GM18907 (cell line): ENCODE data around the gene RIPOR3.
"Not testable (repeated sequence)": the region's sequence is repeated elsewhere in the genome, so short reads cannot be mapped to it uniquely, and the experiment has no call there.

ENCODE experiments used
- ATAC-seq: cut with Tn5 transposase; IDR thresholded peaks from one replicate; pipeline ENCODE4 v1.9.1; 2021; ENCODE audit warnings: mild to moderate bottlenecking, moderate library complexity; ENCODE audit not compliant: unreplicated experiment

Gene RIPOR3

GRCh38 chr20:50708845-50709635 lies 17.7 kb upstream of the RIPOR3 start:
- no peak for ATAC-seq

GRCh38 chr20:50704971-50705370 lies 13.6 kb upstream of the RIPOR3 start:
- no peak for ATAC-seq

GRCh38 chr20:50704514-50704913 lies 13.2 kb upstream of the RIPOR3 start:
- no peak for ATAC-seq

GRCh38 chr20:50703651-50704438 lies 12.5 kb upstream of the RIPOR3 start:
- ATAC-seq = not testable (repeated sequence)

- no peak for ATAC-seq
These were observed 10.0 kb upstream of the RIPOR3 start for GRCh38 chr20:50701041-50701963.

GRCh38 chr20:50699688-50700087 lies 8.3 kb upstream of the RIPOR3 start:
- no peak for ATAC-seq

GRCh38 chr20:50698255-50698654 lies 6.9 kb upstream of the RIPOR3 start:
- ATAC-seq = not testable (repeated sequence)

- ATAC-seq = no peak
These were observed 4.0 kb upstream of the RIPOR3 start for GRCh38 chr20:50695135-50695872.

- ATAC-seq = no peak
These were observed 3.2 kb upstream of the RIPOR3 start for GRCh38 chr20:50694379-50695134.

- no peak for ATAC-seq
These were observed 1.7 kb upstream of the RIPOR3 start for GRCh38 chr20:50693001-50693400.

- no peak for ATAC-seq
These were observed 1.2 kb upstream of the RIPOR3 start for GRCh38 chr20:50692552-50692933.

- ATAC-seq = no peak
These were observed 520 bp upstream of the RIPOR3 start for GRCh38 chr20:50691573-50692551.

GRCh38 chr20:50689864-50690649 lies 1.3 kb downstream of the RIPOR3 start:
- no peak for ATAC-seq

GRCh38 chr20:50688256-50688975 lies 2.9 kb downstream of the RIPOR3 start:
- no peak for ATAC-seq

- ATAC-seq = no peak
These were observed 4.5 kb downstream of the RIPOR3 start for GRCh38 chr20:50686821-50687220.

GRCh38 chr20:50683570-50683969 lies 7.8 kb downstream of the RIPOR3 start:
- no peak for ATAC-seq

GRCh38 chr20:50682947-50683530 lies 8.3 kb downstream of the RIPOR3 start:
- ATAC-seq = no peak
